ENCODE data around the gene OSER1.

- TF ChIP-seq CTCF (IDR thresholded peaks at IDR 0.05) = no peak
- TF ChIP-seq POLR2A (IDR thresholded peaks at IDR 0.05) = no peak
Observed at GRCh38 chr20:44193801-44194200, 16.8 kb downstream of the OSER1 start.

Measured in lower leg skin (tissue), 3 donors.